ENCODE results near the gene ARFGAP3.

The ARFGAP3 gene

GRCh38 chr22:42863349-42863961 is 6.4 kb upstream of the ARFGAP3 start:
- FAIRE-seq (peak; percentile 95), DNase-seq (ENCODE audit: low spot score) (peak; percentile 97)

DNA sequence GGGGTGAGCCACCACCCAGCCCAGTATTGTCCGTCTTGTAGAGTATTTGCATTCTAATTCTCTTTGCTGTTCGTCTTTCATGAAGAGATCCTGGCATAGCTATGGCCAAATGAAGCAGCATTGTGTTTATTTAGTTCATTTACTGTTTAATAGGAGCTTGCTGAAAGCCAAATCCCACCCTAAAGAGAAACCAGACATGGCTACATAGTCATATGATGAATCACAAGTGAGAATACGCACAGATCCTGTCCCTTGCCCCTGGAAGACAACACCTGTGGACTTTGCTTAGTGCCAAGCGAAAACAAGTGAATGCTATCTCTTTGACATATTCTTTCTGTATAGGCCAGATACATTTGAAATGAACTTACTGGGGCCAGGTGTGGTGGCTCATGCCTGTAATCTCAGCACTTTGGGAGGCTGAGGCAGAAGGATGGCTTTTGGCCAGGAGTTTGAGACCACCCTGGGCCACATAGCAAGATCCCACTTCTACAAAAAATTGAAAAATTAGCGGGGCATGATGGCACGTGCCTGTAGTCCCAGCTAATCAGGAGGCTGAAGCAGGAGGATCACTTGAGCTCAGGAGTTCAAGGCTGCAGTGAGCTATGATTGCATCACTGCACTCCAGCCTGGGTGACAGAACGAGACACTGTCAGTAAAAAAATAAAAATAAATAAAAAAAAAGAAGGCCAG is 5.1 kb upstream of the ARFGAP3 start:
- no peak for FAIRE-seq
- peak; percentile 14 for DNase-seq (ENCODE audit: low spot score)

GRCh38 chr22:42860968-42861367 is 3.9 kb upstream of the ARFGAP3 start:
- FAIRE-seq, result no peak
- DNase-seq (ENCODE audit: low spot score), result no peak

DNA sequence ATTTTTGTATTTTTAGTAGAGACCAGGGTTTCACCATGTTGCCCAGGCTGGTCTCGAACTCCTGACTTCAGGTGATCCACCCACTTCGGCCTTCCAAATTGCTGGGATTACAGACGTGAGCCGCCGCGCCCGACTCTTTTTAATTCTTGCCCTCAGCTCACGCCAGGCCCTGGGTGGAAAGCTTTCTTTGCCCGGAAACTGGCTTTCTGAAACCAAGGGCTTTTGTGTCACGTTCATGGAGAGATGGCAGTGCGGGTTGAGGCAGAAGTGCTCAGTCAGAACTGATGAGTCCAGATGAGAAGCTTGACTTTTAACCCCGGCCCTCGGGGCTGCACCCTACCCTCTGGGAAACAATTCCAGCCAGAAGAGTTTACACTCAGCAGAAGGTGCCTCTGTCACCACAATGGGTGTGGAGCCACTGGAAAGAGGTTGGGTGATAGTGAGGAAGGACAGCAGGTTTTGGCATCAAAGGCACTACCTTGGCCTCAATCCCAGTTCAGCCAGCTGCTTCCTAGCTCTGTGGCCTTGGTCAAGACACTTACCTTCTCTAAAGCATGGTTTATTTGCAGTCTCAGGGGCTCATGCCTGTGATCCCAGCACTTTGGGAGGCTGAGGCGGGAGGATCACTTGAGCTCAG is 890 bp upstream of the ARFGAP3 start:
- no peak for DNase-seq (ENCODE audit: low spot score)
- no peak for FAIRE-seq

DNA sequence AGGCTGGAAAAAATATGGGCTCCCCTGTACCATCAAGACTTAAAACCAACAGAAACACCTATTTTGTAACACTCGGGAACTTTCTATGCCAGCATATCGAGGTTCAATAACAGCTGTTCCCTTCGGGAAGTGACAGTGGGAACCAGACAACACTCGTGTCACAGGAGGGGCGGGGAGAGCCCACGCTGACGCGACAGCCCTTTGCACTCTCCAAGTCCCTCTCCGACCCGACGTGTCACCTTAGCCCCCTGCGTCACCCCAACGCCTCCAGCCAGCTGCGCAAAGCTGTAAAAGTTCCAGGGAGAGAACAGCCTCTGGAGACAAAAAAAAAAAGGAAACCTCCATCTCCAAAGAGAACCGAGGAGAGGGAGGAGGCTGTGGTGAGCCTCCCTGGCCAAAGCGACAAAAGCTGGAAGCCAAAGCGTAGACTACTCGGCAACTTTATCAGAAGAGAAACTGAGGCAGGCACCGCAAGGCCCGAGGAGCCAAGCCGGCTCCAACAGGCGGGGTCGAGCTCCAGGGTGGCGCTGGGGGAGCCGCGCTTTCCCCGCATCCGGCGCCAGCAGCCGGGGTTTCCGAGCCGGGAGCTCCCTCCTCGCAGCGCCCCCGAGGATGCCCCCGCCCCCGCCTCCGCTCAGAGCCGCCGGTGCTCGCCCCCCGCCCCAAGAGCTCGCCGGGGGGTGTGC is 751 bp downstream of the ARFGAP3 start:
- DNase-seq (ENCODE audit: low spot score), result peak; percentile 7
- no peak for FAIRE-seq

GRCh38 chr22:42855721-42856120 is 1.4 kb downstream of the ARFGAP3 start:
- no peak for FAIRE-seq

DNA sequence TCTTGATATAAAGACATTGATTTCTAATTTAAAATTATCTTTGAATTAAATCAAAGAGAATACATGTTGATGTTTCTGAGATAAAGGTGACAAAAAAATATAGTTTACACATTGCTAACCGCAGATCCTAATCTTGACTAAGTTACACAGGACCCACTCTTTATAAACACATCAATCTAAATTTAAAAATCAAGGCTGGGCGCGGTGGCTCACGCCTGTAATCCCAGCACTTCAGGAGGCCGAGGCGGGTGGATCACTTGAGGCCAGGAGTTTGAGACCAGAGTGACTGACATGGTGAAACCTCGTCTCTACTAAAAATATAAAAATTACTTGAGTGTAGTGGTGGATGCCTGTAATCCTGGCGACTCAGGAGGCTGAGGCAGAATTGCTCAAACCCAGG is 1.9 kb downstream of the ARFGAP3 start:
- no peak for FAIRE-seq
- no peak for DNase-seq (ENCODE audit: low spot score)

More at GRCh38 chr22:42855721-42856120, 1.4 kb downstream of the ARFGAP3 start:
- DNase-seq (ENCODE audit: low spot score), result no peak

DNA sequence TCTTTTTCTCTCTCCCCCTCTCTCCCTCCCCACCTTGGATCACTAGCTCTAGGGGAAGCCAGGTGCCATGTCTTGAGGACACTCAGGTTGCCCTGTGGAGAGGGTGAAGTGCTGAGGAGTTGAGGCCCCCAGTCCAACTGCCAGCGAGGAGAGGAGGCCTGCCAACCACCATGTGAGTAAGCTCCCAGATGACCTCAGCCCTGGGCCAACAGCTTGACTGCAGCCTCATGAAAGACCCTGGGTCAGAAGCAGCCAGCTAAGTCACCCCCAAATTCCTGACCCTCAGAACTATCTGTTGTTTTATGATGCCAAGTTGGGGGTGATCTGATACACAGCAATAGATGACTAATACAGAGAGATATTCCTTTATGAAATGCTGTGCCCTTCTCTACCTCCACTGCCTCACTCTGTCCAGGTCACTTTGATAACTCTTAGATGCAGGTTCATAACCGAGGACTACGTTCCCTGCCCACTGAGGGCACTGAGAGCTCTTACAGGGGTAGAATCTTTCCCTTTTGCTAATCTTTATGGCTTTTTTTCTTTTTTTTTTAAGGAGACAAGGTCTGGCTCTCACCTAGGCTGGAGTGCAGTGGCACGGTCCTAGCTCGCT is 8.0 kb downstream of the ARFGAP3 start:
- no peak for DNase-seq (ENCODE audit: low spot score)
- FAIRE-seq, result no peak

DNA sequence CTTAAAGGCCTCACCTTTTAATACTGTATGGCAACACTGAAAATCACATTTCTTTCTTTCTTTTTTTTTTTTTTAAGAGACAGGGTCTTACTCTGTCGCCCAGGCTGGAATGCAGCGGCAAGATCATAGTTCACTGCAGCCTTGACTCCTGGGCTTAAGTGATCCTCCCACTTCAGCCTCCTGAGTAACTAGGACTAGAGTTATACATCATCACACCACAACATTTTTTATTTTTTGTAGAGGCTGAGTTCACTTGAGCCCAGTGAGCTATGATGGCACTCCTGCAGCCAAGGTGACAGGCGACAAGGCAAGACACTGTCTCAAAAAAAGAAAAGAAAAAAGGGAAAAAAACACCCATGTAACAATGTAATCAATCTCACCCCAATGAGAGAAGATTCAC is 10.0 kb downstream of the ARFGAP3 start:
- no peak for DNase-seq (ENCODE audit: low spot score)
- FAIRE-seq, result no peak

- FAIRE-seq, result peak; percentile 41
- DNase-seq (ENCODE audit: low spot score), result peak; percentile 11
These were observed 12.3 kb downstream of the ARFGAP3 start for GRCh38 chr22:42844756-42845155.

DNA sequence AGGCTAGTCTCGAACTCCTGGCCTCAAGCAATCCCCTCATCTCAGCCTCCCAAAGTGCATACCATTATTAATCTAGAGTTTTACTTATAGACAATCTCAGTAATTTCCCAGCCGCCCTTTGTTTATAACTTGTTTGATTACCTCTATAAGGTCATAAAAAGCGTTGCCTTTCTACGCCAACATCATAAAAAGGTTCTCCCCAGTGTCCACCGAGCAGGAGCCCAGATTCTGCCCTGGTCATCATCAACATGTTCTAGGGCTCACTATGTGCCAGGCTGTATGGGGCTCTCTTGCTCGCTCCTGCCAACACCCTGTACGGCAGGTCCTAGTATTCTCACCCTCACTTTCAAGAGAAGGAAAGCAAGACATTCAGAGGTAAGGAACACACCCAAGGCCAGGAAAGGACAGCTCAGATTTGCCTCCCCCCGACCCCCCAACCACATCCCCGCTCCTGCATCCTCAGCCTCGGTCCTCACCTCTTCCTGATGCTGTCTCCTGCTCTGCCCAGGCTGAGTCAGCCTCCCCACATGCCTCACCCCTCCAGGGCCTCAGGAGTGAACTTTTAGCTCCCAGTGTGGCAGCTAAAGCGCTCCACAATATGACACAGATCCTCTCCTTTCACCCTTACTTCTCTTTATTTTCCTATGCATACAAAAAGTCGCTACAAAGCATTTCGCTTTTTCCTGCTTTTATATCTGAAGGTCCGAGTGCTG is 14.3 kb downstream of the ARFGAP3 start:
- FAIRE-seq (no peak), DNase-seq (ENCODE audit: low spot score) (no peak)

DNA sequence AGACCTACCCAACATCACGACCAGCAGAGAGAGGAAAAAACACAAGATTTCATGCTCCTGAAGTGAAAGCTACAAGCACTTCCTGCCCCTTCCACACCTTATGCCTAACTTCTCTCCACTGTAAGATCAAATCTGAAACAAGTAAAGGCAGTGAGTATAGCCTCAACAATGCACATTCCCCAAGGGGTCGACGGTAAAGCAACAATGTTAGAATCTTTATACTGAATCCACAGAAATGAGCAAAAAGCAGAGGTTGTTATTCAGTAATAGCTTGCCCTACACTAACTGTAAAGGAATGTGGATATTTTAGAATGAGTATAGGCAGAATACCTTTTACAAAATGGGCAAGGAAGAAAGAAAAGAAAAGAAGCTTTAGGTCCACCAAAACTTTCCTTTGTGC is 15.6 kb downstream of the ARFGAP3 start:
- FAIRE-seq (no peak), DNase-seq (ENCODE audit: low spot score) (no peak)

DNA sequence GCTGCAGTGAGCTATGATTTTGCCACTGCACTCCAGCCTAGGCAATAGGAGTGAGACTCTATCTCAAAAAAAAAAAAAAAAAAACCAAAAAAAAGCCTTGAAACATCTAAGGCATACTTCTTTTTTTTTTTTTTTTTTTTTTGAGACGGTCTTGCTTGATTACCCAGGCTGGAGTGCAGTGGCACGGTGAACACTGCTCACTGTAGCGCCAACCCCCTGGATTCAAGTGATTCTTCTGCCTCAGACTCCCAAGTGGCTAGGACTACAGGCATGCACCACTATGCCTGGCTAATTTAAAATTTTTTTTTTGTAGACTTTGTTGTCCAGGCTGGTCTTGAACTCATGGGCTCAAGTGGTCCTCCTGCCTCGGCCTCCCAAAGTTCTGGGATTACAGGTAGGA is 19.5 kb downstream of the ARFGAP3 start:
- no peak for FAIRE-seq

GRCh38 chr22:42836026-42836425 is 21.0 kb downstream of the ARFGAP3 start:
- FAIRE-seq (no peak), DNase-seq (ENCODE audit: low spot score) (no peak)

More for the DNA sequence above, 19.5 kb downstream of the ARFGAP3 start:
- DNase-seq (ENCODE audit: low spot score), result no peak

GRCh38 chr22:42834177-42834949 is 22.7 kb downstream of the ARFGAP3 start:
- no peak for FAIRE-seq
- DNase-seq (ENCODE audit: low spot score), result no peak

GRCh38 chr22:42833104-42833503 is 24.0 kb downstream of the ARFGAP3 start:
- FAIRE-seq, result no peak
- no peak for DNase-seq (ENCODE audit: low spot score)

DNA sequence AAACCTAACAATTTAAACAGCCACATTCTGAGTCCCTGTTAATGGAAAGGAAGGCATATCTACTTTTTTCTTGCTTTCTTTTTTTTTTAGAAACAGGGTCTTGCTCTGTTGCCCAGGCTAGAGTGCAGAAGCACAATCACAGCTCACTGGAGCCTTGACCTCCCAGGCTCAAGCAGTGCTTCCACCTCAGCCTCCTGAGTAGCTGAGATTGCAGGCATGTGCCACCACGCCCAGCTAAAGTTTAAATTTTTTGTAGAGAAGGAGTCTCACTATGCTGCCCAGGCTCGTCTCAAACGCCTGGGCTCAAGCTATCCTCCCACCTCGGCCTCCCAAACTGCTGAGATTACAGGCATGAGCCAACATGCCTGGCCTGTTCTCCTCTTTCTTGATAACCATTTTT is 25.4 kb downstream of the ARFGAP3 start:
- FAIRE-seq (no peak), DNase-seq (ENCODE audit: low spot score) (no peak)

GRCh38 chr22:42830161-42830560 is 26.9 kb downstream of the ARFGAP3 start:
- DNase-seq (ENCODE audit: low spot score) (no peak), FAIRE-seq (no peak)

- no peak for DNase-seq (ENCODE audit: low spot score)
- FAIRE-seq, result no peak
These were observed 27.8 kb downstream of the ARFGAP3 start for GRCh38 chr22:42829302-42829701.

- FAIRE-seq, result no peak
These were observed 31.3 kb downstream of the ARFGAP3 start for GRCh38 chr22:42825796-42826195.

More at GRCh38 chr22:42825796-42826195, 31.3 kb downstream of the ARFGAP3 start:
- DNase-seq (ENCODE audit: low spot score), result no peak

Data from RCC 7860 (cell line).